Mesenchymal stem cell (in vitro differentiated cells and primary cell): ENCODE measurements around the gene MCTP2.

ENCODE experiments used
- DNase-seq: peaks from one replicate; pipeline ENCODE4 v3.0.0-alpha.2; 2013
- H2AFZ ChIP-seq: one replicate; pipeline ENCODE4 v1.6.1; 2013; ENCODE audit warnings: low read depth, mild to moderate bottlenecking, control low read depth, inconsistent platforms, low read length, moderate library complexity
- H2AK5ac ChIP-seq: 2 replicates; pipeline ENCODE4 v1.6.1; 2013; ENCODE audit warnings: low read length, moderate library complexity, mild to moderate bottlenecking, inconsistent platforms; ENCODE audit not compliant: severe bottlenecking
- H2BK120ac ChIP-seq: one replicate; pipeline ENCODE4 v1.6.1; 2013; ENCODE audit warnings: low read depth, mild to moderate bottlenecking, inconsistent platforms, low read length, moderate library complexity
- H2BK12ac ChIP-seq, 2 experiments: one replicate each; pipeline ENCODE4 v1.6.1; 2013; ENCODE audit warnings: inconsistent platforms in 2 of 2, low read length in 2 of 2, mild to moderate bottlenecking in 2 of 2, moderate library complexity in 2 of 2, control low read depth in 1 of 2
- H2BK15ac ChIP-seq: one replicate; pipeline ENCODE4 v1.6.1; 2013; ENCODE audit warnings: mild to moderate bottlenecking, low read depth, inconsistent platforms; ENCODE audit not compliant: poor library complexity, severe bottlenecking
- H2BK5ac ChIP-seq: 2 replicates; pipeline ENCODE4 v1.6.1; 2013; ENCODE audit warnings: low read depth, mild to moderate bottlenecking, low read length, control low read depth, inconsistent platforms; ENCODE audit not compliant: poor library complexity, severe bottlenecking
- H3K14ac ChIP-seq, 2 experiments: one replicate each; pipeline ENCODE4 v1.6.1; 2013; ENCODE audit warnings: inconsistent platforms in 2 of 2, low read length in 2 of 2, control low read depth in 1 of 2, mild to moderate bottlenecking in 1 of 2, moderate library complexity in 1 of 2
- H3K18ac ChIP-seq, 2 experiments: one replicate each; pipeline ENCODE4 v1.6.1; 2013; ENCODE audit warnings: inconsistent platforms in 2 of 2, low read length in 2 of 2, control low read depth in 1 of 2, low read depth in 1 of 2, mild to moderate bottlenecking in 1 of 2
- H3K23ac ChIP-seq, 2 experiments: one replicate each; pipeline ENCODE4 v1.6.1; 2013; ENCODE audit warnings: inconsistent platforms in 2 of 2, low read length in 2 of 2, mild to moderate bottlenecking in 2 of 2, moderate library complexity in 2 of 2, control low read depth in 1 of 2
- H3K27ac ChIP-seq: 2 replicates; pipeline ENCODE4 v1.5.1; 2013; ENCODE audit warnings: mild to moderate bottlenecking, moderate library complexity, low read length, control low read depth, inconsistent platforms; ENCODE audit not compliant: poor library complexity, severe bottlenecking
- H3K27me3 ChIP-seq, 2 experiments: 2 replicates each; pipeline versions ENCODE4 v1.6.1 to v1.7.0; 2013; ENCODE audit warnings: low read length in 2 of 2, mild to moderate bottlenecking in 2 of 2, moderate library complexity in 2 of 2, control low read depth in 1 of 2, inconsistent platforms in 1 of 2; ENCODE audit not compliant: control insufficient read depth in 1 of 2, insufficient read depth in 1 of 2
- H3K36me3 ChIP-seq, 2 experiments: 2 replicates each; pipeline versions ENCODE4 v1.6.1 to v1.7.0; 2013; ENCODE audit warnings: low read length in 2 of 2, control low read depth in 1 of 2, inconsistent platforms in 1 of 2, low read depth in 1 of 2, mild to moderate bottlenecking in 1 of 2; ENCODE audit not compliant: insufficient read depth in 2 of 2, control insufficient read depth in 1 of 2
- H3K4ac ChIP-seq, 2 experiments: one replicate each; pipeline ENCODE4 v1.6.1; 2013; ENCODE audit warnings: inconsistent platforms in 2 of 2, low read length in 2 of 2, mild to moderate bottlenecking in 2 of 2, moderate library complexity in 2 of 2, control low read depth in 1 of 2, low read depth in 1 of 2
- H3K4me1 ChIP-seq: 2 replicates; pipeline ENCODE4 v1.6.1; 2013; ENCODE audit warnings: low read depth, low read length, control low read depth; ENCODE audit not compliant: control insufficient read depth, insufficient read depth
- H3K4me2 ChIP-seq: 2 replicates; pipeline ENCODE4 v1.6.1; 2013; ENCODE audit warnings: low read length, mild to moderate bottlenecking, inconsistent platforms; ENCODE audit not compliant: poor library complexity, severe bottlenecking
- H3K4me3 ChIP-seq, 2 experiments: 2 replicates each; pipeline versions ENCODE4 v1.5.1 to v1.7.0; 2013; ENCODE audit warnings: low read length in 2 of 2, mild to moderate bottlenecking in 2 of 2, control low read depth in 1 of 2, low read depth in 1 of 2; ENCODE audit not compliant: insufficient read depth in 1 of 2
- H3K79me1 ChIP-seq: replicated peaks from 2 replicates; pipeline ENCODE4 v1.6.1; 2013; ENCODE audit warnings: mild to moderate bottlenecking, control low read depth, low read length, inconsistent platforms; ENCODE audit not compliant: poor library complexity, severe bottlenecking
- H3K9ac ChIP-seq: 2 replicates; pipeline ENCODE4 v1.7.0; 2013; ENCODE audit warnings: mild to moderate bottlenecking, low read length, moderate library complexity
- H3K9me3 ChIP-seq: 2 replicates; pipeline ENCODE4 v1.7.0; 2013; ENCODE audit warnings: mild to moderate bottlenecking, low read length; ENCODE audit not compliant: control insufficient read depth
- H4K8ac ChIP-seq: one replicate; pipeline ENCODE4 v1.6.1; 2013; ENCODE audit warnings: inconsistent platforms, mild to moderate bottlenecking, low read length, moderate library complexity
- H4K91ac ChIP-seq: one replicate; pipeline ENCODE4 v1.6.1; 2013; ENCODE audit warnings: mild to moderate bottlenecking, low read length, inconsistent platforms
- WGBS: methylation state at CpG from one replicate; pipeline ENCODE4 v1.1.7; 2013; ENCODE audit warnings: mixed read lengths; 5-methylcytosine and 5-hydroxymethylcytosine counted together

Gene MCTP2

GRCh38 chr15:94400526-94401298 is 169.4 kb downstream of the MCTP2 start:
- Histone ChIP-seq H2AK5ac (no peak overlapping the region), H3K79me1 (no peaks in the 10 kb centered on the region), H3K27ac (no peak overlapping the region), H2BK120ac (no peak overlapping the region), H3K14ac (no peak overlapping the region), H3K36me3 (peaks cover 4 to 7% of the 10 kb centered on the region in 2 experiments), H3K27me3 (no peaks in the 10 kb centered on the region), H3K23ac (no peak overlapping the region), H3K9me3 (no peaks in the 10 kb centered on the region), H3K4me1 (no peaks in the 10 kb centered on the region), H4K8ac (no peak overlapping the region), H2BK5ac (no peak overlapping the region), H2BK15ac (no peak overlapping the region), H3K18ac (no peak overlapping the region), H3K4me3 (no peak overlapping the region), H4K91ac (no peak overlapping the region), H2AFZ (no peak overlapping the region), H3K9ac (no peak overlapping the region), H2BK12ac (no peak overlapping the region), H3K4me2 (no peak overlapping the region), H3K4ac (no peak overlapping the region)
- WGBS, result 76% methylated on average over 7 of the region's 10 CpGs
- DNase-seq, result no peak

GRCh38 chr15:94403331-94403730 is 172.0 kb downstream of the MCTP2 start:
- Histone ChIP-seq H4K91ac (no peak overlapping the region), H2BK15ac (no peak overlapping the region)

GRCh38 chr15:94404733-94405283 is 173.4 kb downstream of the MCTP2 start:
- no peak overlapping the region for H2BK15ac ChIP-seq
- no peaks in the 10 kb centered on the region for H3K9me3 ChIP-seq
- H3K18ac ChIP-seq, result no peak overlapping the region
- no peak overlapping the region for H4K8ac ChIP-seq
- H2BK5ac ChIP-seq, result no peak overlapping the region
- no peak overlapping the region for H4K91ac ChIP-seq
- H3K27ac ChIP-seq, result no peak overlapping the region
- no peaks in the 10 kb centered on the region for H3K27me3 ChIP-seq
- H2BK120ac ChIP-seq, result no peak overlapping the region
- H3K4me3 ChIP-seq, result no peak overlapping the region
- H3K23ac ChIP-seq, result no peak overlapping the region
- 89% methylated on average over 8 of the region's 9 CpGs for WGBS
- H3K36me3 ChIP-seq, result peaks cover 4 to 6% of the 10 kb centered on the region in 2 experiments
- H3K79me1 ChIP-seq, result no peaks in the 10 kb centered on the region
- H2AK5ac ChIP-seq, result no peak overlapping the region
- H3K14ac ChIP-seq, result no peak overlapping the region
- no peaks in the 10 kb centered on the region for H3K4me1 ChIP-seq
- DNase-seq, result no peak
- H2AFZ ChIP-seq, result no peak overlapping the region
- no peak overlapping the region for H2BK12ac ChIP-seq
- H3K4me2 ChIP-seq, result no peak overlapping the region
- H3K4ac ChIP-seq, result no peak overlapping the region
- no peak overlapping the region for H3K9ac ChIP-seq

More at GRCh38 chr15:94403331-94403730, 172.0 kb downstream of the MCTP2 start:
- Histone ChIP-seq H2AK5ac (no peak overlapping the region), H3K36me3 (peaks cover 4 to 7% of the 10 kb centered on the region in 2 experiments), H3K18ac (no peak overlapping the region), H3K4ac (no peak overlapping the region), H3K14ac (no peak overlapping the region), H3K27ac (no peak overlapping the region), H3K79me1 (no peaks in the 10 kb centered on the region), H3K27me3 (no peaks in the 10 kb centered on the region), H2AFZ (no peak overlapping the region), H3K9me3 (no peaks in the 10 kb centered on the region), H2BK5ac (no peak overlapping the region), H4K8ac (peak overlapping the region; percentile 2), H3K4me1 (no peaks in the 10 kb centered on the region), H3K4me2 (no peak overlapping the region), H2BK120ac (no peak overlapping the region), H3K4me3 (no peak overlapping the region), H3K9ac (no peak overlapping the region), H3K23ac (no peak overlapping the region), H2BK12ac (no peak overlapping the region)
- peak; percentile 13 for DNase-seq
- 62% methylated on average over 3 of the region's 4 CpGs for WGBS

DNA sequence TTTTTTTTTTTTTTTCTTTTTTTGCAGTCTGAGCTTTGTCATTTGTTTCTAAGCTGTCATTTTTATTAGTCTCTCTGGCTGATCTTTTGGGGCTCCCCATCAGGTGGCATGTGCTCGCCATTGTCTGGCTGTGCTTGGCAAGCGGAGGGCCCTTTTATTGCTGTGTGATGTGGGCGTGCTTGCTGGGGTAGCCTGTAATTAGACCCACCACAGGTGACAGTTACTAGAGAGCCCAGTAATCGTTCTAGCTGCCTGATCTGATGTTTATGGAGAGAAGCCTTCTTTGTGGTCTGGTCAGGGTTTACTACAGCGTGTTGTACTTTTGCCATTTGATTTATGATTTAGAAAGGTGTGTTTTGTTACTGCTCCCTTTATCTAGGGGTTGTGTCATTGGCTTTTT is 179.9 kb downstream of the MCTP2 start:
- no peak overlapping the region for H4K91ac ChIP-seq
- H2AFZ ChIP-seq, result no peak overlapping the region
- H3K14ac ChIP-seq, result no peak overlapping the region
- no peak overlapping the region for H4K8ac ChIP-seq
- H3K4me2 ChIP-seq, result no peak overlapping the region
- no peaks in the 10 kb centered on the region for H3K27me3 ChIP-seq
- H3K79me1 ChIP-seq, result no peaks in the 10 kb centered on the region
- no peak overlapping the region for H2BK12ac ChIP-seq
- 71% methylated on average over 5 of the region's 5 CpGs for WGBS
- H3K9ac ChIP-seq, result no peak overlapping the region
- no peak overlapping the region for H2BK120ac ChIP-seq
- DNase-seq, result no peak
- no peak overlapping the region for H3K18ac ChIP-seq
- H3K4me1 ChIP-seq, result no peaks in the 10 kb centered on the region
- no peak overlapping the region for H3K4ac ChIP-seq
- H2AK5ac ChIP-seq, result no peak overlapping the region
- no peaks in the 10 kb centered on the region for H3K9me3 ChIP-seq
- no peak overlapping the region for H2BK5ac ChIP-seq
- H3K27ac ChIP-seq, result no peak overlapping the region
- no peak overlapping the region for H3K4me3 ChIP-seq
- H2BK15ac ChIP-seq, result no peak overlapping the region
- H3K36me3 ChIP-seq, result no peaks in the 10 kb centered on the region
- no peak overlapping the region for H3K23ac ChIP-seq
